OCI-LY7 (cell line): ENCODE results near the gene GMEB1. TPM values are rescaled to one million over a fixed set of nuclear protein-coding genes. Genes with fewer than 3 reads are reported as not detected.

Source experiments
- BruUV-seq: library from RNA; stranded (reverse); fragments of 400-500 nt; replicated peaks from 2 replicates; lab custom pipeline; 2021; lab: Mats Ljungman, UMichigan
- CTCF ChIA-PET: fragments of 300-600 bp; sonication (Branson Sonifier 250); formaldehyde crosslinking; loops from one replicate; lab custom pipeline; 2022; ENCODE audit warnings: antibody characterized with exemption; ENCODE audit not compliant: unreplicated experiment; lab: Charles Lee
- POLR2A ChIA-PET: fragments of 300-600 bp; sonication (Branson Sonifier 250); formaldehyde crosslinking; loops from one replicate; lab custom pipeline; 2022; ENCODE audit warnings: antibody characterized with exemption; lab: Charles Lee
- DNase-seq: peaks from one replicate; pipeline ENCODE4 v3.0.0-alpha.2; 2015; ENCODE audit warnings: low spot score
- H2AFZ ChIP-seq: fragments of 200-600 bp; sonication (generic), shearing (Covaris generic); 2 replicates; pipeline ENCODE4 v1.6.1; 2014; ENCODE audit warnings: mild to moderate bottlenecking, antibody characterized with exemption, low read length, moderate library complexity
- H3K27ac ChIP-seq: fragments of 200-600 bp; sonication (generic); 2 replicates; pipeline ENCODE4 v1.5.1; 2014; ENCODE audit warnings: mixed run types, low read depth, mild to moderate bottlenecking, moderate library complexity, low read length, inconsistent platforms; ENCODE audit not compliant: poor library complexity, severe bottlenecking
- H3K36me3 ChIP-seq: fragments of 200-600 bp; sonication (generic); 2 replicates; pipeline ENCODE4 v1.6.1; 2014; ENCODE audit warnings: mild to moderate bottlenecking, antibody characterized with exemption, low read length, moderate library complexity, mixed read lengths; ENCODE audit not compliant: insufficient read depth
- H3K4me1 ChIP-seq: fragments of 200-600 bp; sonication (generic); 2 replicates; pipeline ENCODE4 v1.5.1; 2014; ENCODE audit warnings: mild to moderate bottlenecking, low read length; ENCODE audit not compliant: insufficient read depth, poor library complexity, severe bottlenecking
- H3K4me2 ChIP-seq: fragments of 200-600 bp; sonication (generic); 2 replicates; pipeline ENCODE4 v1.6.1; 2014; ENCODE audit warnings: mild to moderate bottlenecking, low read length
- H3K4me3 ChIP-seq: fragments of 200-600 bp; sonication (generic); 2 replicates; pipeline ENCODE4 v1.5.1; 2014; ENCODE audit warnings: mild to moderate bottlenecking, low read depth, low read length; ENCODE audit not compliant: poor library complexity, severe bottlenecking
- H3K79me2 ChIP-seq: fragments of 200-600 bp; sonication (generic); 2 replicates; pipeline ENCODE4 v1.6.1; 2016; ENCODE audit warnings: low read depth, mild to moderate bottlenecking, low read length, moderate library complexity, mixed read lengths; ENCODE audit not compliant: insufficient read depth
- H3K9me2 ChIP-seq: fragments of 200-600 bp; sonication (generic); 2 replicates; pipeline ENCODE4 v1.6.1; 2016; ENCODE audit warnings: mild to moderate bottlenecking, low read length, mixed read lengths; ENCODE audit not compliant: insufficient read depth
- H3K9me3 ChIP-seq: fragments of 200-600 bp; sonication (generic); 2 replicates; pipeline ENCODE4 v1.6.1; 2014; ENCODE audit warnings: mild to moderate bottlenecking, mixed run types, low read length, mixed read lengths
- H4K20me1 ChIP-seq: fragments of 200-600 bp; sonication (generic); 2 replicates; pipeline ENCODE4 v1.6.1; 2014; ENCODE audit warnings: mild to moderate bottlenecking, antibody characterized with exemption, low read length, moderate library complexity, mixed read lengths; ENCODE audit not compliant: insufficient read depth
- EZH2phosphoT487 ChIP-seq: fragments of 200-600 bp; sonication (generic); IDR thresholded peaks from 2 replicates; pipeline ENCODE4 v1.6.1; 2018; ENCODE audit warnings: low read depth, borderline replicate concordance, mild to moderate bottlenecking, mixed run types, antibody characterized with exemption, low read length, moderate library complexity, mixed read lengths
- intact Hi-C: fragments of 100-400 bp; cut with micrococcal nuclease; formaldehyde crosslinking; loops from one replicate; pipeline ENCODE4 v1.10.0; 2022; ENCODE audit not compliant: unreplicated experiment
- total RNA-seq, 2 experiments: library from RNA; depleted of rRNA in 1 of 2; stranded (reverse); fragments of >200 nt in 1 of 2; shearing (Covaris generic) in 1 of 2; gene quantifications; 2 replicates each; pipeline ENCODE4 v1.2.3, GENCODE V29; 2014 to 2022
- TF ChIP-seq, protein P1 (sequence below): fragments of 200-600 bp; sonication (generic); conservative IDR thresholded peaks from 2 replicates; pipeline ENCODE4 v1.5.1; 2014; ENCODE audit warnings: mild to moderate bottlenecking, antibody characterized with exemption, low read length, moderate library complexity, mixed read lengths

GMEB1 gene
- total RNA-seq, 2 experiments from 2014 or later = 13.0 to 22.5 TPM

DNA sequence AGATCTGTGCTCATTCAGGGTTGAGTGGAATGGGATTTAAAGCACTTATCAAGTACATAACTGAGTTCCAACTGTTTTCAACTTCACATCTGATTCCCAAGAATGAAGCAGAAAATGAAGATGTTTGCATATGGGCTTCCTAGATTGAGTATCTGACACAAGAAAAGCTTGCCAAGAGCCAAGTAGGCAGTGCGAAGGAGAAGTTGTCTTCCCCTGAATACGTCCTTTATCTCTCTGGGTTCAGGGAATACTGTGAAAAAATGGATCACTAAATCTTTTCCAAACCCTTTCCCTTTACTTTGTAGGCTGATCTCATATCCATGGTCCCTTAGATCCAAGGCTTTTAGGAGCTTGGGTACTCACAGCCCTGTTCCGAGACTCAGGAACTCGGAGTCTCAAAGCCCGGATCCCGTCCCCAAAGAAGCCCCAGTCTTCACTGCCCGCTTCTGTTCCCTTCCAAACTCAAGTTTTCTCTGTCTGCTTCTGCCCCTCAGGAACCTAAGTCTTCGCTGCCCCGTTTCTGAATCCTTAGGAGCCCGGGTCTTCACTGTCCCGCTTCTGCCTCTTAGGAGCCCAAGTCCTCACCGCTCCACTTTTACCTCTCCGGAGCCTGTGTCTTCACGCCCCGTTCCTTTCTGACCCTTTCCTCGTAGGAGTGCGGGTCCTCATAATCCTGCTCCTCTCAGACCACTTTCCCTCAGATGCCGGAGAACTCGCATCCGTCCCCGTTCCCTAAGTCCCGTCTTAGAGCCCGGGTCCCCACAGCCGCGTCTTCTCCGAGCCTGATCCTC, 26.3 kb upstream of the GMEB1 start:
- CTCF ChIA-PET = interaction anchor here (0.5 to 2.5 kb wide), 4 partner anchors 94 to 246 kb away, joined by 4 to 10 read pairs (median 6); partner anchors contain the start of gene YTHDF2
- intact Hi-C loops = loop anchor here (2.0 to 10.0 kb wide), 3 partner anchors 59 to 567 kb away; no protein-coding TSS in a partner anchor
- Histone ChIP-seq H2AFZ (peak overlapping the region; percentile 52; the same call in 1 of the 2 replicates), H3K27ac (peak overlapping the region; percentile 95), H3K79me2 (peaks cover 24% of the 10 kb centered on the region; the same call in 1 of the 2 replicates), H3K9me3 (no peaks in the 10 kb centered on the region), H3K9me2 (no peaks in the 10 kb centered on the region), H3K4me3 (peak overlapping the region; percentile 86), H3K36me3 (no peaks in the 10 kb centered on the region; the same call in 1 of the 2 replicates), H3K4me1 (peaks cover 31% of the 10 kb centered on the region), H4K20me1 (no peaks in the 10 kb centered on the region; the same call in 1 of the 2 replicates), H3K4me2 (peak overlapping the region; percentile 92)
- POLR2A ChIA-PET = interaction anchor here (0.5 to 4.1 kb wide), 10 partner anchors 11 to 398 kb away, joined by 3 to 30 read pairs (median 4); partner anchors contain the start of gene GMEB1
- DNase-seq = peak; percentile 41
- TSS peak; percentile 65 for BruUV-seq
- no peak for TF ChIP-seq EZH2phosphoT487
- TF ChIP-seq, protein P1, sequence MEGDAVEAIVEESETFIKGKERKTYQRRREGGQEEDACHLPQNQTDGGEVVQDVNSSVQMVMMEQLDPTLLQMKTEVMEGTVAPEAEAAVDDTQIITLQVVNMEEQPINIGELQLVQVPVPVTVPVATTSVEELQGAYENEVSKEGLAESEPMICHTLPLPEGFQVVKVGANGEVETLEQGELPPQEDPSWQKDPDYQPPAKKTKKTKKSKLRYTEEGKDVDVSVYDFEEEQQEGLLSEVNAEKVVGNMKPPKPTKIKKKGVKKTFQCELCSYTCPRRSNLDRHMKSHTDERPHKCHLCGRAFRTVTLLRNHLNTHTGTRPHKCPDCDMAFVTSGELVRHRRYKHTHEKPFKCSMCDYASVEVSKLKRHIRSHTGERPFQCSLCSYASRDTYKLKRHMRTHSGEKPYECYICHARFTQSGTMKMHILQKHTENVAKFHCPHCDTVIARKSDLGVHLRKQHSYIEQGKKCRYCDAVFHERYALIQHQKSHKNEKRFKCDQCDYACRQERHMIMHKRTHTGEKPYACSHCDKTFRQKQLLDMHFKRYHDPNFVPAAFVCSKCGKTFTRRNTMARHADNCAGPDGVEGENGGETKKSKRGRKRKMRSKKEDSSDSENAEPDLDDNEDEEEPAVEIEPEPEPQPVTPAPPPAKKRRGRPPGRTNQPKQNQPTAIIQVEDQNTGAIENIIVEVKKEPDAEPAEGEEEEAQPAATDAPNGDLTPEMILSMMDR = no peak

- peak within 1 kb of the TSS; percentile 95 for H3K27ac ChIP-seq
- ChIA-PET POLR2A (interaction anchor here (0.5 to 4.1 kb wide), 25 partner anchors 11 to 572 kb away, joined by 3 to 30 read pairs (median 4); partner anchors contain the start of genes GMEB1 and YTHDF2), CTCF (interaction anchor here (0.5 to 2.5 kb wide), 10 partner anchors 10 to 278 kb away, joined by 3 to 10 read pairs (median 4); partner anchors contain the start of gene YTHDF2)
- H3K4me3 ChIP-seq = peak within 1 kb of the TSS; percentile 86
- peak; percentile 98 for DNase-seq
- intact Hi-C loops = loop anchor here (1.0 to 10.0 kb wide), 5 partner anchors 60 to 568 kb away; partner anchors contain the start of gene YTHDF2
- peaks cover 24% of the 10 kb centered on the region; the same call in 1 of the 2 replicates for H3K79me2 ChIP-seq
- no peaks in the 10 kb centered on the region for H3K9me2 ChIP-seq
- peaks cover 39% of the 10 kb centered on the region for H3K4me1 ChIP-seq
- H3K4me2 ChIP-seq = peak within 1 kb of the TSS; percentile 96
- H3K36me3 ChIP-seq = no peaks in the 10 kb centered on the region; the same call in 1 of the 2 replicates
- no peaks in the 10 kb centered on the region for H3K9me3 ChIP-seq
- TSS peak; percentile 99 for BruUV-seq
- no peak for TF ChIP-seq EZH2phosphoT487
- TF ChIP-seq, protein P1 = peak; percentile 72
- peak within 1 kb of the TSS; percentile 52; the same call in 1 of the 2 replicates for H2AFZ ChIP-seq
- no peaks in the 10 kb centered on the region; the same call in 1 of the 2 replicates for H4K20me1 ChIP-seq
Measured at GRCh38 chr1:28642847-28643635, 25.5 kb upstream of the GMEB1 start, which contains the start of gene TAF12. Gene TAF12, minus strand, starts transcription at chr1:28643067. Its CDS starts 20,986 bp downstream, at chr1:28622081.
